Trophoblast cell (in vitro differentiated cells and primary cell): ENCODE results near the gene PLXNA3.

Experiments
- DNase-seq, 2 donors: peaks; one replicate each; pipeline ENCODE4 v3.0.0-alpha.2; 2016
- H2AFZ ChIP-seq: 2 replicates; pipeline ENCODE4 v1.6.1; 2013; ENCODE audit warnings: low read length, moderate library complexity, mild to moderate bottlenecking; ENCODE audit not compliant: insufficient read depth, poor library complexity
- H2AK5ac ChIP-seq: 2 replicates; pipeline ENCODE4 v1.6.1; 2013; ENCODE audit warnings: mild to moderate bottlenecking, low read length
- H2BK120ac ChIP-seq: 2 replicates; pipeline ENCODE4 v1.6.1; 2013; ENCODE audit warnings: low read length, mild to moderate bottlenecking, moderate library complexity; ENCODE audit not compliant: insufficient read depth, poor library complexity
- H2BK12ac ChIP-seq: 2 replicates; pipeline ENCODE4 v1.6.1; 2013; ENCODE audit warnings: mild to moderate bottlenecking, low read length, moderate library complexity
- H2BK5ac ChIP-seq: 2 replicates; pipeline ENCODE4 v1.6.1; 2013; ENCODE audit warnings: low read length, low read depth, moderate library complexity, mild to moderate bottlenecking; ENCODE audit not compliant: poor library complexity
- H3K14ac ChIP-seq: 2 replicates; pipeline ENCODE4 v1.6.1; 2013; ENCODE audit warnings: mild to moderate bottlenecking, low read length
- H3K18ac ChIP-seq: 2 replicates; pipeline ENCODE4 v1.6.1; 2013; ENCODE audit warnings: mild to moderate bottlenecking, low read length
- H3K23ac ChIP-seq: 2 replicates; pipeline ENCODE4 v1.6.1; 2013; ENCODE audit warnings: low read length
- H3K27ac ChIP-seq: 2 replicates; pipeline ENCODE4 v1.5.1; 2013; ENCODE audit warnings: low read depth, mild to moderate bottlenecking, inconsistent platforms, low read length, moderate library complexity
- H3K27me3 ChIP-seq: 2 replicates; pipeline ENCODE4 v1.6.1; 2013; ENCODE audit warnings: inconsistent platforms, mild to moderate bottlenecking, low read length, moderate library complexity; ENCODE audit not compliant: insufficient read depth
- H3K36me3 ChIP-seq, 2 experiments: 1 replicate in 1 of 2; 2 replicates in 1 of 2; pipeline ENCODE4 v1.6.1; 2013; ENCODE audit warnings: low read length in 2 of 2, mild to moderate bottlenecking in 2 of 2, moderate library complexity in 1 of 2; ENCODE audit not compliant: insufficient read depth in 2 of 2, control insufficient read depth in 1 of 2
- H3K4ac ChIP-seq: 2 replicates; pipeline ENCODE4 v1.6.1; 2013; ENCODE audit warnings: low read depth, mild to moderate bottlenecking, low read length, moderate library complexity
- H3K4me1 ChIP-seq, 2 experiments: 1 replicate in 1 of 2; 2 replicates in 1 of 2; pipeline ENCODE4 v1.6.1; 2013; ENCODE audit warnings: low read length in 2 of 2, mild to moderate bottlenecking in 2 of 2, moderate library complexity in 1 of 2; ENCODE audit not compliant: insufficient read depth in 2 of 2, control insufficient read depth in 1 of 2
- H3K4me2 ChIP-seq: 2 replicates; pipeline ENCODE4 v1.6.1; 2013; ENCODE audit warnings: inconsistent platforms, mild to moderate bottlenecking, low read length, moderate library complexity
- H3K4me3 ChIP-seq: 2 replicates; pipeline ENCODE4 v1.5.1; 2013; ENCODE audit warnings: mild to moderate bottlenecking, low read depth, low read length, inconsistent platforms
- H3K79me1 ChIP-seq: one replicate; pipeline ENCODE4 v1.6.1; 2013; ENCODE audit warnings: low read length
- H3K79me2 ChIP-seq: 2 replicates; pipeline ENCODE4 v1.6.1; 2013; ENCODE audit warnings: low read length, mild to moderate bottlenecking; ENCODE audit not compliant: control insufficient read depth, insufficient read depth, poor library complexity
- H3K9ac ChIP-seq: 2 replicates; pipeline ENCODE4 v1.6.1; 2013; ENCODE audit warnings: mild to moderate bottlenecking, low read length
- H3K9me3 ChIP-seq: 2 replicates; pipeline ENCODE4 v1.6.1; 2013; ENCODE audit warnings: low read depth, mild to moderate bottlenecking, control low read depth, inconsistent platforms, low read length; ENCODE audit not compliant: insufficient read depth
- H4K12ac ChIP-seq: 2 replicates; pipeline ENCODE4 v1.6.1; 2013; ENCODE audit warnings: low read depth, mild to moderate bottlenecking, low read length, moderate library complexity
- H4K8ac ChIP-seq: 2 replicates; pipeline ENCODE4 v1.6.1; 2013; ENCODE audit warnings: low read depth, mild to moderate bottlenecking, low read length, moderate library complexity
- H4K91ac ChIP-seq: one replicate; pipeline ENCODE4 v1.6.1; 2013; ENCODE audit warnings: low read depth, mild to moderate bottlenecking, low read length, moderate library complexity
- WGBS: extraction: QIAGEN DNeasy Blood & Tissue Kit; methylation state at CpG from one replicate; pipeline ENCODE4 v1.1.7; 2013; ENCODE audit warnings: missing lambda C conversion rate; ENCODE audit not compliant: insufficient read length, insufficient coverage; ENCODE audit errors: extremely low coverage; 5-methylcytosine and 5-hydroxymethylcytosine counted together

Gene PLXNA3

GRCh38 chrX:154477891-154478477 lies 19.9 kb downstream of the PLXNA3 start:
- H3K18ac ChIP-seq, result no peak overlapping the region
- no peaks in the 10 kb centered on the region for H3K79me2 ChIP-seq
- WGBS, result no CpG with 5 or more reads among the region's 24 CpGs

GRCh38 chrX:154478728-154479622 lies 20.9 kb downstream of the PLXNA3 start, which contains the start of gene LAGE3:
Gene LAGE3 (minus strand): TSS chrX:154479281. CDS start chrX:154478915, 366 bp downstream.
- Histone ChIP-seq H4K12ac (peak within 1 kb of the TSS; percentile 90), H3K79me2 (no peaks in the 10 kb centered on the region), H3K4me1 (peaks cover 5% of the 10 kb centered on the region in 2 experiments), H2AK5ac (peak within 1 kb of the TSS; percentile 49), H2BK12ac (peak within 1 kb of the TSS; percentile 66), H3K9ac (no peak within 1 kb of the TSS), H4K91ac (peak within 1 kb of the TSS; percentile 75), H2AFZ (no peak within 1 kb of the TSS), H3K27me3 (no peaks in the 10 kb centered on the region), H3K36me3 (peaks cover 3 to 4% of the 10 kb centered on the region in 2 experiments), H2BK120ac (peak within 1 kb of the TSS; percentile 72), H4K8ac (peak within 1 kb of the TSS; percentile 85), H3K9me3 (no peaks in the 10 kb centered on the region), H3K27ac (peak within 1 kb of the TSS; percentile 4), H3K23ac (no peak within 1 kb of the TSS), H3K4me3 (peak within 1 kb of the TSS; percentile 68), H2BK5ac (peak within 1 kb of the TSS; percentile 10), H3K79me1 (peaks cover 5% of the 10 kb centered on the region), H3K18ac (peak within 1 kb of the TSS; percentile 59), H3K4me2 (peak within 1 kb of the TSS; percentile 80), H3K14ac (peak within 1 kb of the TSS; percentile 30), H3K4ac (no peak within 1 kb of the TSS)
- WGBS, result no CpG with 5 or more reads among the region's 85 CpGs
- peak; percentile 85 to 92 for DNase-seq

More at GRCh38 chrX:154477891-154478477, 19.9 kb downstream of the PLXNA3 start:
- Histone ChIP-seq H4K91ac (no peak overlapping the region), H3K14ac (no peak overlapping the region), H3K4me1 (peaks cover 5% of the 10 kb centered on the region in 2 experiments), H3K36me3 (peaks cover 10 to 11% of the 10 kb centered on the region in 2 experiments), H3K4ac (no peak overlapping the region), H3K27ac (no peak overlapping the region), H3K4me3 (peak overlapping the region; percentile 67), H3K4me2 (peak overlapping the region; percentile 80), H3K9ac (no peak overlapping the region), H2AFZ (no peak overlapping the region), H4K8ac (no peak overlapping the region), H2BK120ac (no peak overlapping the region), H2AK5ac (peak overlapping the region; percentile 49), H4K12ac (peak overlapping the region; percentile 77), H3K79me1 (peaks cover 5% of the 10 kb centered on the region), H3K9me3 (no peaks in the 10 kb centered on the region), H3K23ac (no peak overlapping the region), H2BK12ac (no peak overlapping the region), H3K27me3 (no peaks in the 10 kb centered on the region), H2BK5ac (no peak overlapping the region)
- DNase-seq, result no peak

GRCh38 chrX:154481195-154481594 lies 23.1 kb downstream of the PLXNA3 start:
- no peak overlapping the region for H4K91ac ChIP-seq
- no peaks in the 10 kb centered on the region for H3K9me3 ChIP-seq
- no peak overlapping the region for H3K9ac ChIP-seq
- H3K27me3 ChIP-seq, result no peaks in the 10 kb centered on the region
- peaks cover 8% of the 10 kb centered on the region for H3K79me1 ChIP-seq
- no peak overlapping the region for H3K23ac ChIP-seq
- no peak overlapping the region for H3K4me3 ChIP-seq
- no peak overlapping the region for H3K4me2 ChIP-seq
- no peak overlapping the region for H4K12ac ChIP-seq
- peaks cover 9 to 11% of the 10 kb centered on the region in 2 experiments for H3K4me1 ChIP-seq
- no peak overlapping the region for H3K4ac ChIP-seq
- H3K18ac ChIP-seq, result no peak overlapping the region
- no peak overlapping the region for H2BK120ac ChIP-seq
- no peak overlapping the region for H2BK5ac ChIP-seq
- DNase-seq, result no peak
- H3K27ac ChIP-seq, result no peak overlapping the region
- no peak overlapping the region for H2AK5ac ChIP-seq
- no peak overlapping the region for H2BK12ac ChIP-seq
- peaks cover 4% of the 10 kb centered on the region for H3K79me2 ChIP-seq
- no peak overlapping the region for H2AFZ ChIP-seq
- H4K8ac ChIP-seq, result no peak overlapping the region
- peaks cover 18% of the 10 kb centered on the region in 2 experiments for H3K36me3 ChIP-seq
- no CpG with 5 or more reads among the region's 5 CpGs for WGBS
- no peak overlapping the region for H3K14ac ChIP-seq

GRCh38 chrX:154481911-154482601 lies 24.0 kb downstream of the PLXNA3 start:
- WGBS, result no CpG with 5 or more reads among the region's 14 CpGs
- H2BK120ac ChIP-seq, result no peak overlapping the region
- no peaks in the 10 kb centered on the region for H3K27me3 ChIP-seq
- no peak overlapping the region for H2AFZ ChIP-seq
- H3K27ac ChIP-seq, result no peak overlapping the region
- H3K9me3 ChIP-seq, result no peaks in the 10 kb centered on the region
- peaks cover 6% of the 10 kb centered on the region for H3K79me2 ChIP-seq
- H2AK5ac ChIP-seq, result no peak overlapping the region
- no peak overlapping the region for H3K9ac ChIP-seq
- no peak overlapping the region for H3K23ac ChIP-seq
- DNase-seq, result no peak
- no peak overlapping the region for H2BK5ac ChIP-seq
- peaks cover 9 to 13% of the 10 kb centered on the region in 2 experiments for H3K4me1 ChIP-seq
- no peak overlapping the region for H4K12ac ChIP-seq
- H2BK12ac ChIP-seq, result no peak overlapping the region
- no peak overlapping the region for H3K4ac ChIP-seq
- H4K8ac ChIP-seq, result no peak overlapping the region
- H4K91ac ChIP-seq, result no peak overlapping the region
- peaks cover 16 to 18% of the 10 kb centered on the region in 2 experiments for H3K36me3 ChIP-seq
- no peak overlapping the region for H3K4me3 ChIP-seq
- H3K18ac ChIP-seq, result no peak overlapping the region
- peaks cover 12% of the 10 kb centered on the region for H3K79me1 ChIP-seq
- H3K14ac ChIP-seq, result no peak overlapping the region
- H3K4me2 ChIP-seq, result no peak overlapping the region
